Suppressor macrophage (primary cell): ENCODE results near the gene REG1B.

Experiments
- DNase-seq, 4 experiments: peaks; one replicate each; pipeline ENCODE4 v3.0.0-alpha.2; 2020 to 2022
- total RNA-seq, 17 experiments: gene quantifications; one replicate each; lab custom pipeline; 2026; ENCODE audit warnings: mixed read lengths in 6 of 17, inconsistent platforms in 3 of 17; lab: John Stamatoyannopoulos, UW

The REG1B gene
- total RNA-seq = 0 to 0.99 (median 0) reads per million in 17 experiments

GRCh38 chr2:79087785-79088364 is at the start of gene REG1B:
TSS of gene REG1B (minus strand) at chr2:79087993. CDS start at chr2:79087612, 381 bp downstream.
- DNase-seq = no peak

GRCh38 chr2:79131687-79132086 is 43.9 kb upstream of the REG1B start:
- DNase-seq = no peak

DNA sequence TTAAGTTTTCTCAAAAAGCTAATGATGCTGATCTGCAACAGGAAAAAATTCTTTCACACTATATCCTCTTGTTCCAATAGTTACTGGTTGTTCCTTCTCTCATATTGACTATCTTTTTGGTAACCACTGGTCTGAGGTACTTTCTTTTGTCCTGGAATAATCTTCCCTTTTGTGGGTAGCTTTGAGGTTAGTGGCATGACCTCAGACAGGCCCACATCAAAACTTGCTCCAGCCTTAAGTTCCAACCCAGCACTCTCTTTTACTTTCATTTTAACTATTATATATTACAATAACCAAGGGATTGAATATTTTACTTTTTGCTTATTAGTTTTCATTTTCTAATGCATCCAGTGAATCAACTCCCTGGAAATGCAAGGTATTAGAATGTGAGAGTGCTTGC is 42.0 kb upstream of the REG1B start:
- DNase-seq = no peak

- DNase-seq = no peak
Measured at GRCh38 chr2:79129260-79129659, 41.5 kb upstream of the REG1B start.

DNA sequence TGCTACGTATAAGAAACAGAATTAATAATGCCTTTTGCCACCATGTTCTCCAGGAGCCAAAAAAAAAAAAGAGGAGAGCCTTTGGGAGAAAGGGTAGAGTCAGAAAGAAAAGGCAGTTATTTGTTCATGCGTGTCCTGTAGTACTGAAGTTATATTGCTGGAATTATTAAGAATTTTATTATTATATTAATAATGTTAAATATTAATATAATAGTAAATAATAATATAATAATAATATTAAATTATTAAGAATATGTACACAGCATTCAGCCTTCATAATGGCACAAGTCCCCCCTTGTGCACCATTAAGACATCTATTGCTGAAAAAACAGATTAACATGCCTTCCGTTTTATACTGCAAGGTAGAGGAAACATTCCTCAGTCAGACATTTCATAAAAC is 40.6 kb upstream of the REG1B start:
- DNase-seq = no peak

DNA sequence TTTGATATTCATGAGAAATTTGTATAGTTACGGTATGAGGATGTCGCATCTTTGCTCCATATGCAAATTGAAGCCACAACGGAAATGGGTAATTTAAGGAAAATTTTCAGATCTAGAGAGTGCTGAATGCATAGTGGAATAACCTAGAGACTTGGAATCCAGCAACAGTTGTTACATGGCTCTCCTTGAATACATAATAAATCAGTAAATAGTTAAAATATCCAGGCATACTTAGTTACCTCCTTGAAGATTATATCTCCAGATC is 37.9 kb upstream of the REG1B start:
- no peak for DNase-seq

DNA sequence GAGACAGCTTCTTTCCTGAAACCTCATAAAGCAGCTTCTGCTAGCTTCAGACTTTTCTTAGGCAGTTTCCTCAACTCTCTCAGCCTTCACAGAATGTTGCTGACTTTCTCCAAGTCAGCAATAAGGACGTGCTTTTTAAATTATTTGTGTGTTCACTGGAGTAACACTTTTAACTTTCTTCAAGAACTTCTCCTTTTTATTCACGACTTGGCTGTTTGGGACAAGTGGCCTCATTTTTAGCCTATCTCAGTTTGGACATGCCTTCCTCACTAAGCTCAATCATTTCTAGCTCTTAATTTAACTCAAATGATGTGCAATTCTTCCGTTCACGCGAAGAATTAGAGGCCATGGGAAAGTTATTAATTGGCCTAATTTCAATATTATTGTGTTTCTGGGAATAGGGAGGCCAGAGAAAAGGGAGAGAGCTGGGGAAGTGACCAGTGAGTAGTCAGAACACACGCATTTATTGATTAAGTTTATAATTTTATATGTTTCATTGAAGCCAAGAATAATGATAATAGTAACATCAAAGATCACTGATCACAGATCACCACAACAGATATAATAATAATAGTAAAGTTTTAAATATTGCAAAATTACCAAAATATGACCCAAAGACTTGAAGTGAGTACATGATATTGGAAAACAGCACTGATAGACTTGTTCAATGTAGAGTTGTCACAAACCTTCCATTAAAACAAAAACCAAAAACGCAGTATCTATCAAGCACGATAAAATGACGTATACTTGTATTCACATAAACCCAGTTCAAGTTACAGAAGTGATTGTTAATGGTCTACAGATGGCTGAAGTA is 37.3 kb upstream of the REG1B start:
- DNase-seq = no peak

DNA sequence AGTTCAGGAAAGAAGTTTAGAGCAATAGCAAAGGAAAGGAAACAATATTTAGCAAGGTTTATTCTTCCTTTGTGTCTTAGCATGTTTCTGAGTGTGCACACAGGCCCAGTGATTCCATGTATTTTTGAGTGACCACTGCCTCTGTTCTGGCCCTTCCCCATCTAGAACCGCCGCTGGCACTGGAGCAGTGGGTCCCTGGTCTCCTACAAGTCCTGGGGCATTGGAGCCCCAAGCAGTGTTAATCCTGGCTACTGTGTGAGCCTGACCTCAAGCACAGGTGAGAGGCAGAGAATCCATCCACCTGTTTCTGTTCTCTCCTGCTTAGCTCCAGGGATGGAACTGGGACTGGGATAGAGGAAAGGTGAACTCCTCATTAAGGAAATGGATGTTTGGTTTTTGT is 34.9 kb upstream of the REG1B start:
- DNase-seq = no peak

- no peak for DNase-seq
Measured at GRCh38 chr2:79120194-79120713, 32.5 kb upstream of the REG1B start, which contains the start of gene REG1A. TSS of gene REG1A (plus strand) at chr2:79120488. CDS start at chr2:79120862, 374 bp downstream.

GRCh38 chr2:79116997-79117928 is 29.5 kb upstream of the REG1B start:
- no peak for DNase-seq

GRCh38 chr2:79114797-79115494 is 27.2 kb upstream of the REG1B start:
- DNase-seq = no peak

DNA sequence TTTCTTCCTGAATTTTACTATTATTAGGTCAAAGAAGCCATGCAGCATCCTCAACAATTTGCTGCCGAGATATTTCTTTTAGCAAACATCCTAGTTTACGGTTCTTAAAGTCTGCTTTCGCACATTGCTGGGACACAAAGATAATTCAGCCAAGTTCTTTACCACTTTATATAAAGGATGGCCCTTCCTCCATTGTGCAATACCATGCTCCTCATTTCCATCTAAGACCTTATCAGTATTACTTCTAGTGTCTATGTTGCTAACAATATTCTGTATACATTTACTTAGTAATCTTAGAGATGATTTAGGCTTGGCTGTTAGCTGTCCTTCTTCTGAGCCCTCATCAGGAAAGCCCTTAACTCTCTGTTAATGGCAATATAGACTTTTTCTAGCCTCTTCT is 24.5 kb upstream of the REG1B start:
- DNase-seq = no peak

DNA sequence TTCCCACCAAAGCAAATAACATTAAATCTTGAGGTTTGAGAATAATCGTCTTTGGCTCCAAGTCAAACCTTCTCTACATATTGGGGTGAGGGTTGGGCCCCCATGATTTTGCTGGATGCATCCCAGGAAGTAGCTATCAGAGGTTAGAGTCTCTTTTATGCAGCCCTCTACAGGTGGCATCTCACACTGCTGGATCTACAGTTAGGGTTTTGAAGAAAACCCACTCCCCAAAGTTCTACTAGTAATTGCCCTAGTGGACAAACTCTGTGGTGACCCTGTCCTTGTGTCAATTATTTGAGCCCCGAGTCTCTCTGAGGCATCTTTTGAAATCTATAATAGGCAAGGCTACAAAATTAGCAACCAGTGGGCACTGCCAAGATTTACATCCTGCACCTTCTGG is 17.5 kb upstream of the REG1B start:
- DNase-seq = no peak

DNA sequence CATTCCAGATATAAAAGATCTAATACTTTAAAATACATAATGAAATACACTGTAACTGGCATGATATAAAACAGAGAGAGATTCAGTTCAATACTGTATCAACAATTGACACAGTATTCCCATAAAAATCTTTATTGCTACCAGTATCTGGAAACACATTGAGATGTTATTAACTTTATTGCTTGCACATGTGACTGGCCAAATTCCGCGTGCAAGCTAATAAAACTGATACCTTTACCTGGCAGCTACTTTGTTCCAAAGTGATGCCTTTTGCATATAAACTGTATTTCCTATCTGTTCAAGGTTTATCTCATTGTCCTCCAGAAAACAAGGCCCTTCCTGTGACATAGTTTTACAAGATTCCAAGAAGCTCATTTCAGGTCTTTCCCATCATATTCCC is 15.4 kb upstream of the REG1B start:
- DNase-seq = no peak

DNA sequence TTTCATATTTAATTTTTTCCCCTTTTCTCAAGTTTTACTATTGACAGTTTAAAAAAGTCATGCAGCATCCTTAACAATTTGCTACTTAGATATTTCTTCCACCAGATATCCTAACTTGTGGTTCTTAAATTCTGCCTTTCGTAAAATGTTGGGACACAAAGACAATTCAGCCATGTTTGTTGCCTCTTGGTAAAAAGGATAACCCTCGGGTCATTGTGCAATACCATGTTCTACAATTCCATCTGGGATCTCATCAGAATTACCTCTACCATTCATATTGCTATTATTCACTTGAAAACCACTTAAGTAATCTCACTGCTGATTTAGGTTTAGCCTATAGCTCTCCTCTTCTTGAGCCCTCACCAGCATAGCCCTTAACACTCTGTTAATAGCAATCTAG is 13.2 kb upstream of the REG1B start:
- no peak for DNase-seq

DNA sequence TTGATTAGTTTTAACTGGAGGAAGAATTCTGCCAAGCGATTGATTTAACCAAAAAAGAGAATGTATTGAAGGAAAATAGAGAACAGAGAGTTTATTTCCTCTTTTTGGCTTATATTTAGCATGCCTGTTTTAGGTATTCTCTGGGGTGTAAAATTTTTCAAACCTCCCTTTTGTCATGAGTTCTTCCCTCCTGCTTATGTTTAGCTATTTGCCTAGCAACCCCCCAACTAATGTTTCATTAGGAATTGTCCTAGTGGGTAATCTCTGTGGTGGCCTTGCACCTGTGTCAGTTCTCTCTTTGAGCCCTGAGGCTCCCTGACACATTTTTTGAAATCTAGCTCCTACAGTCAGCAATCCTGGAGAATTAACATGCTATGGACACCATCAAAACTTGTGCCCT is 12.5 kb upstream of the REG1B start:
- no peak for DNase-seq

- no peak for DNase-seq
Measured at GRCh38 chr2:79099140-79099686, 11.4 kb upstream of the REG1B start.

- no peak for DNase-seq
Measured at GRCh38 chr2:79097843-79098242, 10.1 kb upstream of the REG1B start.

GRCh38 chr2:79090693-79091092 is 2.9 kb upstream of the REG1B start:
- no peak for DNase-seq

- no peak for DNase-seq
Measured at GRCh38 chr2:79086255-79086654, 1.5 kb downstream of the REG1B start.

GRCh38 chr2:79085382-79085781 is 2.4 kb downstream of the REG1B start:
- no peak for DNase-seq

GRCh38 chr2:79084495-79085135 is 3.2 kb downstream of the REG1B start:
- no peak for DNase-seq
